Fibroblast of villous mesenchyme (primary cell): ENCODE data around the gene HRC. TPM values are rescaled to one million over a fixed set of nuclear protein-coding genes. Genes with fewer than 3 reads are reported as not detected.
"Not testable (repeated sequence)": the region's sequence is repeated elsewhere in the genome, so short reads cannot be mapped to it uniquely, and the experiment has no call there.

ENCODE experiments used
- DNase-seq: peaks from one replicate; pipeline ENCODE4 v3.0.0-alpha.2; 2010; ENCODE audit warnings: low read depth
- H3K4me3 ChIP-seq: 2 replicates; pipeline ENCODE4 v1.5.1; 2011; ENCODE audit warnings: low read depth, mild to moderate bottlenecking, low read length
- total RNA-seq: library from RNA; depleted of rRNA; stranded (reverse); fragments of >200 nt; gene quantifications from 2 replicates; pipeline ENCODE4 v1.2.3, GENCODE V29; 2012
- TF ChIP-seq, protein P1 (sequence below): IDR thresholded peaks from 2 replicates; pipeline ENCODE4 v1.5.1; 2012; ENCODE audit warnings: low read depth, mild to moderate bottlenecking, low read length; ENCODE audit not compliant: insufficient read depth

The HRC gene
- total RNA-seq, 1 donor, result under 0.01 TPM

DNA sequence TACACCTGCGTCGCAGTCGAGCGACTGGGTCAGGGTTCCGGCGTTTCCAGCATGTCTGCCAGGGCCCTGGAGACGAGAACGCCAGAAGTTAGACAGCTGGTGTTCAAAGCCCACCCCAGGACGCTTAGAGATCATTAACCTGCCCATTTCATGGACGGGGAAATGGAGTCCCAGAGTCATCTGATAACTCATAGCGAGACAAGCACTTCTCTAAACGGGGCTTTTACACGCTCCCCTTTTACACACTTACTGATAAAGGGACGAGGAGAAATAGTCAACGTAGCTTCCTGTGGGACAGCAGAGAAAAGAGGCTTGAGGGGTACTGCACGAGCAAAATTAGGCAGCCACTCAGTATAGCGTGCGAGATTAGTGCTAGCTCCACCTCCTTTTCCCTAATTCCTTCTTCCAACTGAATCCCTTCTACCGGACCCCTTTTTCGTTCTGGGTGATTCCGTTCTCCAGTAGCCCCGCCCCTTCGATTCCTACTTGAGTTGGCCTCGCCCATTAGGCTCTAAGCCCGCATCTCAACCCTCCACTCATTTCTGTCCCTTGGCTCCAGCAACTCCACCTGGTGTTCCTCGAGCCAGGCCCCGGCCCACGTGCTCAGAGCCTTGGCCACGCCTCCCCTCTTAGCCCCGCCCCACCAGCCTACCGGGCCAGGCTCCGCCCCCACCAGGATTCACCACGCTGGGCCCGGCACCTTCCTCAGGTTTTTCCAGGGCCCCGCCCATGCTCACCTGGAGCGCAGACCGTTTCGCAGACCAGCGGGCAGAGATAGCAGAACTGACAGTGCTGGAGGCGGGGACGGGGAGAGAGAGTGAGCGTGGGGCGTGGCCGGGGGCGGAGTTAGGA is 3.7 kb downstream of the HRC start:
- no peak overlapping the region for H3K4me3 ChIP-seq
- DNase-seq, result no peak
- TF ChIP-seq, protein P1, sequence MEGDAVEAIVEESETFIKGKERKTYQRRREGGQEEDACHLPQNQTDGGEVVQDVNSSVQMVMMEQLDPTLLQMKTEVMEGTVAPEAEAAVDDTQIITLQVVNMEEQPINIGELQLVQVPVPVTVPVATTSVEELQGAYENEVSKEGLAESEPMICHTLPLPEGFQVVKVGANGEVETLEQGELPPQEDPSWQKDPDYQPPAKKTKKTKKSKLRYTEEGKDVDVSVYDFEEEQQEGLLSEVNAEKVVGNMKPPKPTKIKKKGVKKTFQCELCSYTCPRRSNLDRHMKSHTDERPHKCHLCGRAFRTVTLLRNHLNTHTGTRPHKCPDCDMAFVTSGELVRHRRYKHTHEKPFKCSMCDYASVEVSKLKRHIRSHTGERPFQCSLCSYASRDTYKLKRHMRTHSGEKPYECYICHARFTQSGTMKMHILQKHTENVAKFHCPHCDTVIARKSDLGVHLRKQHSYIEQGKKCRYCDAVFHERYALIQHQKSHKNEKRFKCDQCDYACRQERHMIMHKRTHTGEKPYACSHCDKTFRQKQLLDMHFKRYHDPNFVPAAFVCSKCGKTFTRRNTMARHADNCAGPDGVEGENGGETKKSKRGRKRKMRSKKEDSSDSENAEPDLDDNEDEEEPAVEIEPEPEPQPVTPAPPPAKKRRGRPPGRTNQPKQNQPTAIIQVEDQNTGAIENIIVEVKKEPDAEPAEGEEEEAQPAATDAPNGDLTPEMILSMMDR, result no peak

DNA sequence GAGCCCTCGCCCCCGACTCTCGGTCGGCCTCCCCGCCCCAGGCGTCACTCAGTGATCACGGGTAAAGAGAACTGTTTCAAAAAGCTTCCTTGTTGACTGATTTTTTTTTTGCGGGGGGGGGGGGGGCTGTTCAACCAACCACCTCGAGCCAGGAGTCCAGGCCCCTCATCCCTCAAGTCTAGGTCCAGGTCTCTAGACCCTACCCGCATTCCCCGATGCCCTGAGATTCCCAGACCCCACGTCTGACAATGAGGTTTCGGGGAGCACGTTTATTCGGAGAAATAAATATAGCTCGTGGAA is 4.3 kb downstream of the HRC start:
- no peak for DNase-seq
- TF ChIP-seq, protein P1, result no peak
- peak overlapping the region; percentile 85 for H3K4me3 ChIP-seq

DNA sequence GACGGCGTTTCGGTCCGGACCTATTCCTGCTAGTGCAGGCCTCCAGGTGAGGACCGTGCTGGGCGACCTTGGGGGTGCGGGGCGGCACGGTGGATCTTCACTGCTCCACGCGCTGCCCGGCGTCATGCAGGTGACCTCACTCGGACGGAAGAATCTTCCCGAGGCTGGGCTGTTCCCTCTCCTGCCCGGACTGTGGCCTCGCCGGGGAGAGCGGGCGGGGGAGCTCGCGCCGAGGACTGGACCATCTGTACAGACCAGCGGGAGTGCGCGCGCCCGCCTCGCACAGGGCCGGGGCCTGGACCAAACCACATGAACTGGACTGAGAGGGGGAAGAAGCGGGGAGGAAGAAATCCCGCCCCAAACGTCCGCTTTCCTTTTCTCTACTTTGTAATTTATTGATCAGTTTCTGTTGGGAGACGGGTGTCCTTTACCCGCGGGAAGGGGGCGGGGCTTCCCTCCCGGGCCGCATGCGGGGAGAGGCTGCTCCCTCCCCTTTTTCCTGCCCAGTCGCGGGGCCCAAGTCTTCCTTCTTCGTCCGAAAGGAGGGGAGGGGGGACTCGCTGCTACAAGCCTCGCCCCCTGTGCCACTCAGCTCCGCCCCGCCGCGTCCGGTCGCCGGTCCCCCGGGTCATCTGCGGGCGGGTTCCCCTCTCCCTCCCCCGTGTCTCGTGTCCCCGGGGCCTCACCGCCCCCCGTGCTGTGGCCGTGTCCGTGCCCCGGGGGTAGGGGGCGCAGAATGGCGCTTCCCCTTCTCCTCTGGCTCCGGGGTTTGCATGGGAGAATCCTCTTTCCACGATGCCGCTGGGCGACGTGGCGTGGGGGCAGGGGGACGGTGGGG is 4.9 kb downstream of the HRC start:
- TF ChIP-seq, protein P1, result no peak
- peak; percentile 74 for DNase-seq
- H3K4me3 ChIP-seq, result peak overlapping the region; percentile 85

DNA sequence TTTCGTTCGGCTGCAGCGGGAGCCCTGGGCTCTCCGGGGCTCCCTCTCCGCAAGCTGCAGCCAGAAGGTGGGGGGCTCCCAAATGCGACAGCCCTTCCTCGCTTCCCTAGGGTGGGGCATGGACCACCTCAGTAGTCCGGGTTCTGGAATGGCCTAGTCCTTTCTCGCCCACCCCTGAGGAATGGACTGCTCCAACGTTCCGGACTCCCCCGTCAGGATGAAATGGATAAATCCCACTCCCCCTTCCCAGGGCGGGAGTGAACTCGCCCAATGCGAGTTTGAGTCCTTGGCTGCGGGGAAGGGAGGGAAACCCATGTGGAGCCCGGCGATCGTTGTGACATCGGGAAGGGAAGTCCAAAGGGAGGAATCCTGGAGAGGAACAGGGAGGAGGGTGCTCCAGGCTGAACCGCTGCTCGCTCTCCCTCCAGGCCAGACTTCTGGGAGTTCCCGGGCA is 5.5 kb downstream of the HRC start:
- H3K4me3 ChIP-seq, result peak overlapping the region; percentile 85
- TF ChIP-seq, protein P1, result no peak
- peak; percentile 86 for DNase-seq

DNA sequence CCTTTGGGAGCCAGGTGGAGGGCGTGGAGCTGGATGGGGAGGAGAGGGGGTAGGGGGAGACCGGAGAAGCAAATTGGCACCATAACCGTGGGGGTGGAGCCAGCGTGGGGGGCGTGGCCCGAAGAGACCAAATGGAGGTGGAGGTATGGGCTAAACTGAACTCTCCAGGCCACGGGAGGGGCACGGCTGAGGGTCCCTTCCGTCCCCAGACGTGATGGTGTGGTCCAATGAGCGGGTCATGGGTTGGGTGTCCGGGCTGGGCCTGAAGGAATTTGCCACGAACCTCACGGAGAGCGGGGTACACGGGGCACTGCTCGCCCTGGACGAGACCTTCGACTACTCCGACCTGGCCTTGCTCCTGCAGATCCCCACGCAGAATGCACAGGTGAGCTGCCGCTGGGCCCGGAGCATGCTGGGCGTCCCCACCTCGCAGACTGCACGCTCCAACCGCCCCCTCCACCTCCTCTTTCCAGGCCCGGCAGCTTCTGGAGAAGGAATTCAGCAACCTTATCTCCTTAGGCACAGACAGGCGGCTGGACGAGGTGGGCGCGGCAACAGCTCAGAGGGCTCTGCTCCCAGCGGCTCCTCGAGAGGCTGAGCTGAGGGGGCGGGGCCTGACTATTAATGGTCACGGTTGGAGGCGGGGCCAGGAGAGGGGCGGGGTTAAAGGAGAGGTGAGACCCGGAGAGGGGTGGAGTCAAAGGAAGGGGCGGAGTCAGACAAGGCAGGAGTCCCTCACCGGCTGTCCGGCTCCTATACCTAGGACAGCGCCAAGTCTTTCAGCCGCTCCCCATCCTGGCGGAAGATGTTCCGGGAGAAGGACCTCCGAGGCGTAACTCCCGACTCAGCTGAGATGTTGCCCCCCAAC is 6.2 kb downstream of the HRC start:
- peak; percentile 95 for DNase-seq
- H3K4me3 ChIP-seq, result peak overlapping the region; percentile 85
- TF ChIP-seq, protein P1, result no peak

DNA sequence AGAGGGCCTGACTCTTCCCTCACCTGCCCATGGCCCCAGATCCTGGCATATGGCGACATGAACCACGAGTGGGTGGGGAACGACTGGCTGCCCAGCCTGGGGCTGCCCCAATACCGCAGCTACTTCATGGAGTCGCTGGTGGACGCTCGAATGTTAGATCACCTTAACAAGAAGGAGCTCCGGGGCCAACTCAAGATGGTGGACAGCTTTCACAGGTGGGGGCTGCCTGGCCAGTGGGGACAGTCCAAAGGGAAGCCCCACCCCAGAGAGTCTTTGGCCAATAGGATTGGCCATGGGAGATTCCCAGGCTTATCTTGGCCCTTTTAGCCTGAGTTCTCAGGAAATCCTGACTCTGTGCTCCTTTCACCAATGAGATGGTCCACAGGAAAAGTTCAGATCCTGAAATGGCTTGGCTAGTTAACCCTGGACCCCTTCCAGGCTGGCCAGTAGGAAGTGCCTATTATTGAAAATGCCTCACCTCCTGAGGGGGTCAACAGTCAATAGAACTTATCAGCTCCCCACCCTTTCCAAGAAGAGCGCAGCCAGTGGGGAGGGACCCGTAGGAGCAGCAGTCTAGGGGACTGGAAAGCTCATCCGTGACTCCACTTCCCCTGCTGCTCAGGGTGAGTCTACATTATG is 7.0 kb downstream of the HRC start:
- TF ChIP-seq, protein P1, result no peak
- no peak overlapping the region for H3K4me3 ChIP-seq
- no peak for DNase-seq

DNA sequence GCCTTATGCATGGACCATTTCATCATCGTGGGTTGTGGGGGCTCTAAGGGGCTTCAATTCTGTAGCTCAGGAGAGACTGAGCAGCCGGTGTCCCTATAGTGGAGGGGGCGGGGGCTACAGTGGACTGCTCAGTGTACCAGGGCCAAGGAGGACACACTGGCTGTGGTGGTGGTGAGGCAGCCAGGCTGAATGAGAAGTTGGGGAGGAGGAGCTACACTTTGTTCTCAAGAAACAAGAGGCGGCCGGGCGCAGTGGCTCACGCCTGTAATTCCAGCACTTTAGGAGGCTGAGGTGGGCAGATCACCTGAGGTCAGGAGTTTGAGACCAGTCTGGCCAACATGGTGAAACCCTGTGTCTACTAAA is 8.8 kb downstream of the HRC start:
- not testable (repeated sequence) for DNase-seq, H3K4me3 ChIP-seq
